Measurements from ENCODE around the gene PPP1R9B. TPM values are rescaled to one million over a fixed set of nuclear protein-coding genes. Genes with fewer than 3 reads are reported as not detected.

The PPP1R9B gene
- total RNA-seq, 1 experiment from 2014 or later = 36.1 TPM

DNA sequence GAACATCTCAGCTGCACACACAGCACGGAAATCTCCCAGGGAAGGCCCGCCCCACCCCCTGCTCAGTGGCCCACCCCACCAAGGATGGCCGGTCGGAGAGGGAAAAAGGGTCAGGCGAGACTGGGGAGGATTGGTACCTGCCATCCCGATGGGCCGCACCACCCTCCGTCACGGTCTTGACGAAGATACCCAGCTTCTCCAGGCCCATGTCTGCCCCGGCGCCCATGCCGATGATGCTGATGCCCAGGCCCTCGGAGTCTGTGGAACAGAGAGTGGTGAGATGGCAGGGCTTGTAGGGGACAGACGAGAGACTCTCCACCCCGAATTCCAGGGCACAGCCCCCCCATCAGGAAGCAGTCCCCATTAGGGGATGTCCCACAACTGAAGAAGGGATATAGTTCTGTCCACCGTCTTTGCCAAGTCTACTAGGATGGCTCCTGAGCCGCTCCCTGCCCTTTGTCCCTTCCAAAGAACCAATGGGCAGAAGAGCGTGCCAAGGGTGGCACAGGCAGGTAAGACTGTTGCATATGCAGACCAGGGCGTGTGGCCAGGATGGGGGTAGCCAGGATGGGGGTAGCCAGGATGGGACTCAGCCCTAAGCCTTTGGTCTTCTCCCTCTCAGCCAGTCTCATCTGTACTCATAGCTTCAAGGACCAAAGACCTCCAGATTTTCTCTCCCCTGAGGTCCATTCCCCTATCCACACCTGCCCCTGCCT lies 6.9 kb downstream of the PPP1R9B start:
- DNase-seq (ENCODE audit: low read depth) = no peak

DNA sequence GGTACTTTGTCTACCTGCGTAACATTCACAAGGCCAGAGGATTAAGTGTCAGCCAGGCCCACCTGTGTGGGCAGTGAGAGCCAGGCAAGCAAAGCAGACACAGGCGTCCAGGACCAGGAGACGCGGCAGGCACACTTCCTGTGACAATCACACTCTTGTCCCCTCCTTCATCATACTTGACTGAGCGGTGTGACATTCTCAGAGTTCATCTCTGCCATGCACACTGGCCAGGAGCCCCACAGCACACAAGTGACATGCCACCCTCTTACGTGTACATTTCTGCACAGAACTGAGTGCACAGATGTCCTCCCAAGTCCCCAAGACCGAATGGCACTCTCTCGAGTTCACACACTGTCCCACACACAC lies 8.7 kb downstream of the PPP1R9B start:
- DNase-seq (ENCODE audit: low read depth) = no peak

DNA sequence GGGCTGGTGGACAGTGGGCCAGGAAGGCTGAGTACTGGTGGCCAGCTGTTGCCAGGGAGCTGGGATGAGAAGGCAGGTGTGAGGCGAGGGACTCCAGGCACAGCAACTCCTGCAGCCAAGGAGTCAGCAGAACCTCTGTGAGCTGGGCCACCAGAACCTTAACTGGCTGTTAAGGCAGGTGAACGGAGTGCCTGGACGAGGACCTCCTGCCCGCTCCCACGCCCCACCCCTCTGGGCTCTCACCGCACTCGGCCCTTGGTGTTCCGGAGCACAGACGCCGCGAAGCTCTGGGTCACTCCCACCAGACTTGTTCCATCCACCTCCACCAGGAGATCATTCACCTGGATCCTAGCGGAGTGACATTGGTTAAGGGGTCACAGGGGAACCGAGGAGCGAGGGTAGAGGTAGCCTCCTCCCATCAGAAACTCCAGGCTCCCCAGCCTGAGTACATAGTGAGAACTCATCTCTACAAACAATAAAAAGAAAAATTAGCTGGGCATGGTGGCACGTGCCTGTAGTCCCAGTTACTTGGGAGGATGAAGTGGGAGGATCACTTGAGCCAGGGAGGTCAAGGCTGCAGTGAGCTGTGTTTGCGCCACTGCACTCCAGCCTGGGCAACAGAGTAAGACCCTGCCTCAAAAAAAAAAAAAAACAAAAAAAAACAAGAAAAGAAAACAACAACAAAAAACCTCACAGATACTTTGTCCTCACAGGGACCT lies 9.3 kb downstream of the PPP1R9B start:
- DNase-seq (ENCODE audit: low read depth) = no peak

DNA sequence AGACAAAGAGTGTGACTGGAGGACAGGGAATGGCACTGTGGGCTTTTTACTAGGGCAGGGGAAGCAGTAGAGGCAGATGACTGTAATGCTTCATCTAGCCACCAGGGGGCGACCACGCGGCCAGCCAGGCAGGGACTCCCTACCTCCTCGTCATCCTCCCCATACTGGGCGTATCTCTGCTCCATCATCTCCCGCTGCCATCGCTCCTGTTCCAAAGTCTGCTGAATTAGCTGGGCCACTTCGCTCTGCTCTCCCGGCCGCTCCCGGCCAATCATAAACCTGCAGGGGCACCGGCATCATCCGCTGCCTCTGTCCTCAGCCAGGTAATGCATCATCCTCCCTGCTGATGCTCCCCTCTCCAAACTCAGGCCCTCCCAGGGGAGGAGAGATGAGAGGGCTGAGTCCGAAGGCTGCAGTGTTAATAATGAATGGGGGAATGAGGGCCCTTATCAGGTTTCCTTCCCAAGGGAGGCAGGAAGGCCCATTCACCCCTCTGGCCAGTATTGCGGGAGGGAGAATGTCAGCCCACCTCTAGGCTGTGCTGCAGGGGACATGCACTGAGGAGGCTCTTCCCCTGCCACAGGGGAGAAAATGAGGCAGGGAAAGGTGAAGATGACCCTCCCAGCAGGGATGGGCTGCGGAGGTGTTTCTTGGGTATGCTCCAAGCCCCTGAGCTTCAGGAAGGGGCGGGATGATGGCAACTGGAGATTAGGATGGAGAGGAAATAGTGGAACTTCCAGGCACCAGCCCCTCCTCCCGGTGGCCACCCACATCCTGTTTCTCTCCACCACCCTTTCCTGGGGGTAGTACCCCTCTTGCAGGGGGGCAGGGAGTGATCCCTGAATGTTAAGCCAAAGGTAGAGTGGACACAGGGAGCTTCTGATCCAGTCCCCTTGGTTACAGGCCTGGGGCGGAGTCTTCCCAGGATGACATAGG lies 10.3 kb downstream of the PPP1R9B start:
- DNase-seq (ENCODE audit: low read depth) = peak; percentile 48

DNA sequence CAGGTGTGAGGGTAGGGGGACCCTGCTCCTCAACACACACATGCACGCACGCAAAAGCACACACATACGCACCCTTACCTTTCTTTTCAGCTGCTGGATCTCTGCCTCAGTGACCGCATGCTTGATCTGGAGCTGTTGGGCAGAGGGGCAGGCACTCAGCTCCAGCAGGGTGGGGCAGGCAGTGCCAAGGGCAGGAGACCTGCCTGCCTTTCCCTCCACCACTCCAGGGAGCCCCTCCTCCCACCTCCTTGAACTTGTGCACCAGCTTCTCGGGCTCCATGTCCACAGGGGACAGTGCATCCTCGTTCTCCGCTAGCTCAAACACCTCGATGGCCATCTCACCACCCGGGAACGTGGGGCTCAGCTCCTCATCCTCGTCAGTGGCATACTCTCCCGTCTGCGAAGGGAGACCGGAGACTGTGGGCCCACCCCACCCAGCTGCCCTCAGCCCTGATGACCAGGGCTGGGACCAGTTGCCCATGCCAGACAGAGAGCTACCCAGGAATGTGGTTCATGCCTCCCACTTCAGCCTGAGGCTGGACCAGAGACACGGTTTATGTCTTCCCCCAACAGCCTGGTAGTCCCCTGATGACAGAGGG lies 11.2 kb downstream of the PPP1R9B start:
- no peak for DNase-seq (ENCODE audit: low read depth)

DNA sequence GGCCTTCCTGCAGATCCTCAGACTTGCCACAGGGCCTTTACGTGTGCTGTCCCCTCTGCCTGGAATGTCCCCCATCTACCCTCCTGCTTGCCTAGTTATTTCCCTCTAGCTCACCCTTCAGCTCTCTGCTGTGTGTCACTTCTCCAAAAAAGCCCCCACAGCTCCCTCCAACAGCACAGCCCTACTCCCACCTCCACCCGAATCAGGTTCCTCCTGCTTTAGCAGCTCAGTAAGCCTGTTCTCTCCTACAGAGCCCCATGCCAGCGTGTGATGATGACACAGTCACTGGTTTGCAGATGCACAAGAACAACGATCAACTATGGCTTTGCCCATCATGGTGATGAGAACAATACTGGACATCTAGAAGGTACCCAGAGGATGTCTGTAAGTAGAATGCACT lies 13.4 kb downstream of the PPP1R9B start:
- no peak for DNase-seq (ENCODE audit: low read depth)

DNA sequence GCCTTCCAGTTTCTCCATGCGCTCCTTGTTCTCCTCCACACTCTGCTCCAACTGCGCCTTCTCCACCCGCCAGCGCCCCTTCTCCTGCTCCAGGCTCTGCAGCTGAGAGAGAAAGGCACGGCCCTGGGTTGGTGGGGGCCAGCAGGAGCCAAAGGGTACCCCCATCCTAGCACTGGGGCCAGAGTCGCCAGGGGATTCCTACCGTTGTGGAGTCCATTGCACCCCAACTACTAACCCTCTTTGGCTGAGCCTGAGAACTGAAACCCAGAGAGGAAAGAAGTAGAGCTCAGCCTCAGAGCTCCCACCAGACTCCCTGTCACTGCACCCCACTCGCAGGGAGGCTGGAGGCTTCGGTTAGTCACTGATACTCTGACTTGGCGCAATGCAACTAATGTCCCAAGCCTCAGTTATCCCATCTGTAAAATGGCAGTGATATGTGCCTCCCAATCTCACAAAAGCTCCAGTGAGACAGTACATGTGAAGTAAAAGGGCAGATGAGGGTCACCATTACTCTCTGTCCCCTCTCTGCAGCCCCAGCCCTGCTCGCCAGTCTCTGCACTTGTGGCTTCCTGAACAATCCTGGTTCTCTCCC lies 14.3 kb downstream of the PPP1R9B start:
- DNase-seq (ENCODE audit: low read depth) = no peak

DNA sequence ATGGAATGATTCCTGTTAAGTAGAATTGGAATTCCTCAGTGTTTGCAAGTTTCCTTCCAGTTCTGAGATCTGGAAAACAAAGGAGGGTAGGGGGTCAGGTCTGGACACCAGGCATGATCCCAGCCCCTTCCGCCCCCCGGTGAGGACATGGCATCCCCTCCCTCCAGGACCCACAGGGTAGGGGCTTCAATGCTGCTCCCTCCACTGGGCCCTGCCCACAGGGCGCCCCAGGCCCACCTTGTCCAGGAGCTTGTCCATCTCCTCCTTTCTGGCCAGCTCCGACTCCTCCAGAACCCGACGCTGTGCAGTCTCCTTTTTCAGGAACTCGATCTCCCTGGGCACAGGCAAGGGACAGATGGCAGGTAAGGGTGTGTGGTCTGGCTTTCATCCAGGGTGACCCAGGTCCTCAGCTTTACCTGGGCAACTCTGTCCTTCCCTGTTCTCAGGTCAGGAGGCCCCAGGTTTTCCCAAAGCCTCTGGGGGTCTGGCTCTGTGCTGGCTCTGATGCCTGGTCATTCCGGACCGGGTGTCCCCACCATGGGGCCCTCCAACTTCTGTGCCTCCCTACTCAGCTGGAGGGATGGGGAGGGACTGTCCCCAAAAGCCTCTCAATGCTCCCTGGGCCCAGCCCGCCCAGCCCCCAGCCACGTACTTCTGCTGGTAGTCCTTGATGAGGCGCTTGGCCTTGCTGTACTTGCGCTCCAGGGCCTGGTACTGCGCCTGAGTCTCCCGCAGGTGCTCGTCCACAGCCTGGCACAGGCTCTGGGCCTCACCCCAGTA lies 15.0 kb downstream of the PPP1R9B start:
- DNase-seq (ENCODE audit: low read depth) = no peak

DNA sequence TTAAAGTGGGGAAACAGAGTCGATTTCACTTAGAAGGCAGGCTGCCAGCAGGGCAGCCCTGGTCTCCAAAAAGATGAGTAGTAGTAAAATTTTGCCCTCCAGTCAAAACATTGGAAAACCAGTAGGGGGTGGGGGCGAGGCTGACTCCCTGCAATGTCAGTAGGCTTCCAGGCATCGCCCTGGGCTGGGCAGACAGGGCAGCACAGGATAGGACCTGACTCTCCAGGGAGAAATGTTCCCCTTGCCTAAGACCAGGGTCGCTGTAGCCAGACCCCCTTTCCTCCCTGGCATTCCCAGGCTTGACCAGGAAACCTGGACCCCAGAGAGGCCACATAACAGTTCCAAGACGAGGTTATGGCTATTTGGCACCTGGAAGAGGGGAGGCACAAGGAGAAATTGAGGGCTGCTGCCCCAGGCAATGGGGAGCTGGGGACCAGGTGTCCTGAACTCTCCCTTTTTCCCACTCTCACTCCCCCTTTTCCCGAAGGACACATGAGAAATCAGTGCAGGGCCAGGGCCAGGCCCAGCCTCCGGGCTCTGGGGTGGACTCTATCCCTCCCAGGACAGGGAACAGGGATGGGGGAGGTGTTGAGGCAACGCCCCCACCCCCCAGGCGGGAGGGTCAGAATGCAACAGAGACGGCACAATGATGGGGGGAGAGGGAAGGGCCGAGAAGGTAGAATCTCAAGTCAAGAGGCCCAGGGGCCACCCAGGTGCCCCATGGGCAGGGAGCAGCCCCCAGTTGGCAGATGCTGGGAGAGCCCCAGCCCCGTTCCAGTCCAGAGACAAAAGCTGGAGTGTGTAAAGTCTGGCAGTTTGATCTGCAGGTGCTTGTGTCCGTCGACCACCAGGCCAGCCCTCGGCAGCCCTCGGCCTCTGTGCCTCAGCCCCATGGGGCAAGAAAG lies 16.0 kb downstream of the PPP1R9B start:
- DNase-seq (ENCODE audit: low read depth) = peak; percentile 65

DNA sequence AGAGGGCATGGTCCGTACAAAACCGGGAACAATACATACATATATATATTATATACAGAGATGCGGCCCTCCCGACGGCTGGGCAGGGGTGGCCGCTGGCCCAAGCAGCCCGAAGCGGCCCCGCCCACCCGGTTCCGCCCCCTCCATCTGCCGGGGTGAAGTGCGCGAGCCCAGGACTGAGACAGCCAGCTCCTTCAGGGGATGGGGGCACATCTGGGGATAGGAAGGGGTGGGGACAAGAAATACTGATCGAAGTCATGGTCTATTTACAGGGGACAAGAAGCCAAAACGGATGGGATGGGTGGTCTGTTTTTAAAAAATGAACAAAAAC lies 16.7 kb downstream of the PPP1R9B start:
- DNase-seq (ENCODE audit: low read depth) = no peak

DNA sequence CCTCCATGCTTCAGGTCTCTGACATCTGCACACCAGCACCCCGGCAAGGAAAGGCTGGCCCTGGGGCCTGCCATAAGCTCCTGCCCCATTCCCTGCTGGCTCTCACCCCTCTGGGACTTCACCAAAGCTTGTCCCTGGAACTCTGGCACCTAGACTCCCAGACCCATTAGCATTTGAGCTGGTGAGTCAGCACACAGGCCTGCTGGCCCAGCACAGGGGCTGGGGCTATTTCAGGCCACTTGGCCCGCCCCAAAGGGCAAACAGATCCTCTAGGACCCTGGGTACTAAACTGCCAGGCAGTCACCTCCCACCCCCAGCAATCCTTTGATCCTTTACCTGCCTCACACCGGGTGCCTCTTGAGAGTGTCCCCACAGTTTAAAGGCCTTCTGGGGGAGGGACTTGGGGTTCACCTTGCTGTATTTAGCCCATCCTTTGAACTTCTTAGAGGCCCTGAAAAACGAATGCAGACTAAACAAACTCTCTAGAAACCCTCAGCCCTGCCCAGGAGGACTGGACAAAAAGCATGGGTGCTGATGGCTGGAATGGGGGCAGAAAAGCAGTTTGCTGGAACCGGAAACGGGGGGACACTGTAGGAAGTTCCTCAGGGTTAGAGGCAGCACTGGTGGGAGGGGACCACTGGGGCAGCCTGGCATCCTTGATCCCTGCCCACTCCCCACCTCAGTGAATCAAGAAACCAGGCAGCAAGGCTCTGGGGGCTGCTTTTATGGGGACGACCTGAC lies 17.3 kb downstream of the PPP1R9B start:
- peak; percentile 86 for DNase-seq (ENCODE audit: low read depth)

DNA sequence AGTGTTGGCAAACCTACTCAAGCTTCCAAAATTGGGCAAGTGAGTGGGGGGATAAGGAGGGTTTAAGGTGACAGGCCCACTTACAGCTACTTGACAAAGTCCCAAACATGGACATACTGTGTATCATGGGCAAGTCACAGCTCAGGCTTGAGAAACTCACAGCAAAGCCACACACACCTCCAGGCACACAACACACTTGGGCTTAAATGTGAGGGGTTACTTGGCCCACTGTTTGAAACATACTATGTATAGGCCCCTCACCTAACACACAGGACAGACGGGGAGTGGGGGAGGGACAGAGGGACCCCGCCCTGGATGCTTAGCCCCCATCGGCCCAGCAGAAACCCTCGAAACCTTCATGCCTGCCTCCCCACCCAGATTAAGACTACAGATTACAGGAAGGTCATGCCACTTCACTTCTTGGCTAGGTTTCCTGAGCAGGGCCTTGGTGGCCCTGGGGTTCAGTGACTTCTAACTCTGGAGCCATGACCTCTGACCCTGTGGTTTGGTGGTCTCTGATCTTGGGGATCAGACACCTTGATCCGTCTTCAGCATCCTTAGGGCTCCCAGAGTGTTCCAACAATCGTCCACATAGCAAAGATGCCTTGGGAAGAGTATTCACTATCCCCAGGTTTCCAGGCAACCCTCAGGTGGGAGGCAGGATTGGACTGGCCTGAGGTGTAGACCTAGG lies 18.2 kb downstream of the PPP1R9B start:
- no peak for DNase-seq (ENCODE audit: low read depth)

DNA sequence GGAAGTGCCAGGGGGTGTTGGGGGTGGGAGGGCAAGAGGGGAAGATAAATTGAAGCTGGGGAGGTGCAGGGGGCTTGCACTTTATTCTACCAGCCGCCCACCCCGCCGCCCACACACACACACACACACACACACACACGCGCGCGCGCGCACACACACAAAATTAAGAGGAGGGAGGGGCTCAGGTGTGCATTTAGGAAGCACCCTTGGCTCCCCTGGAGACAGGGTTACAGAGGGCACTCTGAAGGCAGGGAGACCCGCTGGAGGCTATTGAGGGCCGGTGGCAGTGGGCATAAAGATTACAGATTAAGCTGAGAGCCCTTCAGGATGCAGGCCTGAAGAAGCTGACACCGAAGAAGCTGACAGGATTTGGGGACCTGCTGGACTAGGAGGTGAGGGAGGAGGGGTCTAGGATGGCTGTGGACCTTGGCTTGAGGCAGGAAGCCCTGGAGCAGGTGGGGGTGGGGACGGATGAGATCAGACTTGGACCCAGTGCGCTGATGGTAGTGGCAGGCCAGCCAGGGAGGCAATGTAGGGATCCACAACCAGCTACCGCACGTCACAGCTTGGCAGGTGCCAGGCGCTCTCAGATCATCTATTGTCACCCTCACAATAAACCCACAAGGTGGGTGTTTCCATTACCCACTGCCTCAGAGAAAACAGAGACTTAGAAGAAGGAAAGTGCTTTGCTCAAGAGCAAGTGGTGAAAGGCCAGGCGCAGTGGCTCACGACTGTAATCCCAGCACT lies 19.7 kb downstream of the PPP1R9B start:
- no peak for DNase-seq (ENCODE audit: low read depth)

DNA sequence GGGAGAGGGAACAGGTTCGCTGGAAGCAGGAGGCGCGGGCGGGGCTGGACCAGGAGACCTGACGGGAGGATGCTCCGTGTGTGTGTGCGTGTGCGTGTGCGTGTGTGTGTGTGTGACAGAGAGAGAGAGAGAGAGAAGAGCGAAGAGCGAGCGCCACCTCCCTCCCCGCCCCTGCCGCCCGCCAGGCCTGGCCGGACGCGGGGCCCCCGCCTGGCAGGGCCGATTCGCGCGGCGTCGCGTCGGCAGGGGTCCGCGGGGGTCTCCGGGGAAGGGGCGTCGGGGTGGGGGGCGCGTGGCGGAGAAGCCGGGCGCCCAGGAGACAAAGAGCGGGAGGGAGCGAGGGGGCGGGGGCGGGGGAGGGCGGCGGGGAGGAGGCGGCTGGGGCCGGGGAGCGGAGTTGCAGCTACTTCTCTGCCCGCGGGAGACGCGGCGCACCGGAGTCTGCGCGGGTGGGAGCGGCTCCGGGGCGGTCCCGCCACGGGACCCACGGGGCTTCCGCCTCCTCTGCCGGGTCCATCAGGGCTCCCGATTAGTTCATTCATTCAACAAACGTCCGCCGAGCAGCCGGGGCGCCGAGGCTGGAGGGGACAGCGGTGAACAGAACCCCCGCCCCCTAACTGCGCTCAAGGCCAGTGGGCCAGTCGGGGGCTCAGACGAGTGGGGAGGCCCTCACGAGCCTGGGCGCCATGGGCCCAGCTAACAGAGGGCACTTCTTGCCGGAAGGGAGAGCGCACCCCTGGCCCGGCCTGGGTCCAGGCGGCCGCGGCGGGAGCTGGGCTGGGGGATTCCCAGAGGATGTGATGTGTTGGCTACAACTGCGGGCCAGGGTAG lies 20.5 kb downstream of the PPP1R9B start, which contains the start of gene SAMD14:
Gene SAMD14 (minus strand): TSS at position 433 of the 831 bp plus-strand sequence. CDS start 5,201 bp downstream, outside the sequence.
- peak; percentile 49 for DNase-seq (ENCODE audit: low read depth)

DNA sequence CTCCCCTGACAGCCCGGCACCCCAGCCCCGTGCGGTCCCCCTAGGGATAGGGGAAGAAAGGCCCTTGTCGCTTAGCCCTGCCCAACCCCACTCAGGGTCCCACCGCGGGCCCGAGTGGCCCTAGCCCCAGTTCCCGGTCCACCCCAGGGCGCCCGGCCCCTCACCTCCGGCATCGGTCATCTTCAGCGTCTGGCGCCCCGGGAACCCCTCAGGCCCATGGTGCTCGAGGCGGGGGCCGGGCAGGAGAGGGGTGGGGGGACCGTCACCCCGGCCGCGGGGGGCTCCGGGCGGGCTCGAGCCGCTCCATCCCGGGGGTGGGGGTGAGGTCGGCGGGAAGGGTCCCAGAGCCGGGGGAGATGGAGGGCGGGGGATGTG lies 21.1 kb downstream of the PPP1R9B start:
- DNase-seq (ENCODE audit: low read depth) = no peak

DNA sequence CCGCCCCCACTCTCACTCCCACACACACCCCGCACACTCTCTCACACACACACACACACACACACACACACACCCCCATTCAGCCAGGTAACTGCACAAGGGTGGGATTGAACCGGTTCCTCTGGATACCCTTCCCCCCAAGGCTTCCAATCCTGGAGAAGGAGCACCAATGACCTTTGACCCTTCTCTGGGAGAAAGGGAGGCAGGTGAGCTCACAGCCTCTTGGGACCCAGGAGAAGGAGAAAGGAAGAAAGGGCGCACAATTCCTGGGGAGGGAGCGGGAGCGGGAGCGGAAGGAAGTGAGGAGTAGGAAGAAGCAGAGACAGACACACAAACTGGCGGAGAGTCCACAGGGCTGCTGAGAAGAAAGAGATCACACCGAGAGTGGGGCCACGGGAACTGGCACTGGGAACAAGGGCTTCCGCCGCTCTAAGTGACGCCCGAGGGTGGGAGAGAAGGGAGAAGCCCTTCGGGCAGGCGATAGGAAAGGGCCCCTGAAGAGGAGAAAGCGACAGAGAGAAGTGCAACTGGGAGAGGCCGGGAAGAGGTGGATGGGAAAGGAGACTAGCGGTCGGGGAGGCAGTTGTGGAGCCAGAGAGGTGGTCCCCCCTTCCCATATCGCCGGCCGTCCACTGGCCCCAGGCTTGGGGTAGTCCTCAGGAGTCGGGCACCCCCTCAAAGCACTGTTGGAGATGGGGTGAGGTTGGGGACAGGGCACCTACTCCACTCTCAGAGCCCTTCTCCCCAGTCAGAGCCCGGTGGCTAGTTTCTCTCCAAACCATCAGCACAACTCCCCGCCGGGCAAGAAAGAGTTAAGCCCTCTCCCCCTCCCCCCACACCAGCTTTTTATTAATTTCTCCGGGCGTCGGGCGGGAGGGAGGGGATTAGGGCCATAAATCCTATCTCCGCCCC lies 21.8 kb downstream of the PPP1R9B start:
- DNase-seq (ENCODE audit: low read depth) = no peak

Measured in M059J (cell line).